Spinal cord (tissue), 10 donors: ENCODE results near the gene FNBP1. TPM values are rescaled to one million over a fixed set of nuclear protein-coding genes. Genes with fewer than 3 reads are reported as not detected.

ENCODE experiments used
- DNase-seq, 6 donors: peaks; one replicate each; pipeline versions ENCODE4 v3.0.0 to v3.0.0-alpha.2; 2013 to 2015; ENCODE audit warnings: low spot score in 6 of 6, low read depth in 4 of 6
- H3K27ac ChIP-seq: one replicate; pipeline ENCODE4 v1.5.1; 2013; ENCODE audit warnings: low read depth, low read length, control low read depth
- H3K27me3 ChIP-seq: one replicate; pipeline ENCODE4 v1.6.1; 2013; ENCODE audit warnings: low read length; ENCODE audit not compliant: control insufficient read depth, insufficient read depth
- H3K36me3 ChIP-seq: one replicate; pipeline ENCODE4 v1.6.1; 2013; ENCODE audit warnings: low read length; ENCODE audit not compliant: control insufficient read depth, insufficient read depth
- H3K4me1 ChIP-seq: one replicate; pipeline ENCODE4 v1.6.1; 2013; ENCODE audit warnings: low read length; ENCODE audit not compliant: control insufficient read depth, insufficient read depth
- H3K4me3 ChIP-seq: one replicate; pipeline ENCODE4 v1.5.1; 2013; ENCODE audit warnings: low read depth, low read length, control low read depth
- H3K9me3 ChIP-seq: one replicate; pipeline ENCODE4 v1.6.1; 2013; ENCODE audit warnings: low read length; ENCODE audit not compliant: control insufficient read depth, insufficient read depth
- WGBS: methylation state at CpG from one replicate; pipeline ENCODE4 v1.1.5; 2013; ENCODE audit warnings: missing lambda C conversion rate; ENCODE audit not compliant: insufficient coverage; 5-methylcytosine and 5-hydroxymethylcytosine counted together
- polyA plus RNA-seq, 2 donors: library from polyadenylated mRNA; unstranded; fragments of 120-200 nt; gene quantifications; one replicate each; pipeline ENCODE4 v1.2.1, GENCODE V29; 2013; ENCODE audit not compliant: insufficient read length in 2 of 2
- total RNA-seq, 2 donors: library from RNA; depleted of rRNA in 1 of 2; stranded (reverse); fragments of 120-200 nt in 1 of 2; fragments of >200 nt in 1 of 2; gene quantifications; one replicate each; pipeline versions ENCODE4 v1.2.3 to v1.2.4, GENCODE V29; 2013 to 2014
- donor health status: healthy.

The FNBP1 gene
- total and polyA plus RNA-seq, 4 donors, result 47.8 to 105 (median 79.2) TPM

- H3K4me1 ChIP-seq, result no peaks in the 10 kb centered on the region
- no peaks in the 10 kb centered on the region for H3K27me3 ChIP-seq
- H3K27ac ChIP-seq, result no peak overlapping the region
- 97% methylated on average over 7 of the region's 7 CpGs for WGBS
- DNase-seq, result no peak
- H3K36me3 ChIP-seq, result peaks cover 10% of the 10 kb centered on the region
- no peak overlapping the region for H3K4me3 ChIP-seq
- no peaks in the 10 kb centered on the region for H3K9me3 ChIP-seq
Measured at GRCh38 chr9:129916707-129917106, 126.3 kb downstream of the FNBP1 start.

- Histone ChIP-seq H3K9me3 (no peaks in the 10 kb centered on the region), H3K4me1 (no peaks in the 10 kb centered on the region), H3K27me3 (no peaks in the 10 kb centered on the region), H3K36me3 (peaks cover 11% of the 10 kb centered on the region), H3K4me3 (no peak overlapping the region), H3K27ac (no peak overlapping the region)
- no peak for DNase-seq
- 100% methylated on average over 2 of the region's 5 CpGs for WGBS
Measured at GRCh38 chr9:129914051-129914450, 128.9 kb downstream of the FNBP1 start.

GRCh38 chr9:129910628-129911567 lies 132.1 kb downstream of the FNBP1 start:
- no peaks in the 10 kb centered on the region for H3K9me3 ChIP-seq
- H3K27me3 ChIP-seq, result no peaks in the 10 kb centered on the region
- H3K4me3 ChIP-seq, result no peak overlapping the region
- no peaks in the 10 kb centered on the region for H3K4me1 ChIP-seq
- no peak for DNase-seq
- no peak overlapping the region for H3K27ac ChIP-seq
- H3K36me3 ChIP-seq, result peaks cover 30% of the 10 kb centered on the region
- WGBS, result 92% methylated on average over 11 of the region's 15 CpGs

GRCh38 chr9:129909851-129910250 lies 133.1 kb downstream of the FNBP1 start:
- peaks cover 30% of the 10 kb centered on the region for H3K36me3 ChIP-seq
- H3K27me3 ChIP-seq, result no peaks in the 10 kb centered on the region
- H3K27ac ChIP-seq, result no peak overlapping the region
- WGBS, result 97% methylated on average over 6 of the region's 9 CpGs
- no peak for DNase-seq
- H3K4me1 ChIP-seq, result no peaks in the 10 kb centered on the region
- H3K4me3 ChIP-seq, result no peak overlapping the region
- no peaks in the 10 kb centered on the region for H3K9me3 ChIP-seq

GRCh38 chr9:129908906-129909305 lies 134.1 kb downstream of the FNBP1 start:
- no peak overlapping the region for H3K27ac ChIP-seq
- WGBS, result no CpG with 5 or more reads among the region's 4 CpGs
- H3K4me3 ChIP-seq, result no peak overlapping the region
- no peaks in the 10 kb centered on the region for H3K9me3 ChIP-seq
- peaks cover 31% of the 10 kb centered on the region for H3K36me3 ChIP-seq
- peak in 1 of 6 donors; percentile 62 for DNase-seq
- no peaks in the 10 kb centered on the region for H3K4me1 ChIP-seq
- no peaks in the 10 kb centered on the region for H3K27me3 ChIP-seq

GRCh38 chr9:129907201-129907600 lies 135.8 kb downstream of the FNBP1 start:
- DNase-seq, result no peak
- Histone ChIP-seq H3K36me3 (peaks cover 36% of the 10 kb centered on the region), H3K27ac (no peak overlapping the region), H3K27me3 (no peaks in the 10 kb centered on the region), H3K4me3 (no peak overlapping the region), H3K9me3 (no peaks in the 10 kb centered on the region), H3K4me1 (no peaks in the 10 kb centered on the region)
- WGBS, result 67% methylated on average over 1 of the region's 4 CpGs

- WGBS, result 100% methylated on average over 2 of the region's 4 CpGs
- Histone ChIP-seq H3K27ac (no peak overlapping the region), H3K4me1 (no peaks in the 10 kb centered on the region), H3K4me3 (no peak overlapping the region), H3K9me3 (no peaks in the 10 kb centered on the region), H3K27me3 (no peaks in the 10 kb centered on the region), H3K36me3 (peaks cover 41% of the 10 kb centered on the region)
- no peak for DNase-seq
Measured at GRCh38 chr9:129906298-129906697, 136.7 kb downstream of the FNBP1 start.

- Histone ChIP-seq H3K27me3 (no peaks in the 10 kb centered on the region), H3K36me3 (peaks cover 47% of the 10 kb centered on the region), H3K4me3 (no peak overlapping the region), H3K4me1 (no peaks in the 10 kb centered on the region), H3K27ac (no peak overlapping the region), H3K9me3 (no peaks in the 10 kb centered on the region)
- 100% methylated on average over 3 of the region's 4 CpGs for WGBS
- DNase-seq, result no peak
Measured at GRCh38 chr9:129904734-129905133, 138.3 kb downstream of the FNBP1 start.

- peaks cover 59% of the 10 kb centered on the region for H3K36me3 ChIP-seq
- H3K27me3 ChIP-seq, result no peaks in the 10 kb centered on the region
- H3K4me1 ChIP-seq, result no peaks in the 10 kb centered on the region
- H3K9me3 ChIP-seq, result no peaks in the 10 kb centered on the region
- H3K4me3 ChIP-seq, result no peak overlapping the region
- H3K27ac ChIP-seq, result no peak overlapping the region
- 70% methylated on average over 4 of the region's 8 CpGs for WGBS
- no peak for DNase-seq
Measured at GRCh38 chr9:129902740-129903134, 140.3 kb downstream of the FNBP1 start.
